Measurements from ENCODE around the gene ZBTB24.
"Not testable (repeated sequence)": the region's sequence is repeated elsewhere in the genome, so short reads cannot be mapped to it uniquely, and the experiment has no call there.

ZBTB24 gene

GRCh38 chr6:109472132-109472995 lies 10.7 kb downstream of the ZBTB24 start:
- peak in 4 of 58 donors; percentile 30 to 49 (median 38) for DNase-seq

- DNase-seq, result no peak
Observed at GRCh38 chr6:109471105-109471810, 11.8 kb downstream of the ZBTB24 start.

GRCh38 chr6:109469591-109470189 lies 13.3 kb downstream of the ZBTB24 start:
- DNase-seq, result no peak

DNA sequence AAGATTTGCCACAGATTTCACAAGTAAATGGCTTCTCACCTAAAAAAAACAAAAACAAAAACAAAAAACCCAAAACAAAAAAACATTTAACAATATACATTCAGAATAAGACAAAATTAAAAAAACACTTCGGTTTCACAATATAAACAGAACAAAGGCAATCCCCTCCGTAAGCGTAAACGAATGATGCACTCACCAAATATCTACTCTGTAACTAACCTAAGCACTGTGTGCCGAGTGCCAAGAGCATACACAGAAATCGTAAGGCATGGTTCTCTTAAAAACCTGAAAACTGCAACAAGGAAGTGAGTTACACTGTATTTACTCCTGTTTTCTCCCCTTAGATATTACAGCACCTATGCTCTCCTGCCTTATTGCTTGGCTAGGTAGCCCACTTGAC lies 15.3 kb downstream of the ZBTB24 start:
- DNase-seq, result no peak

GRCh38 chr6:109466212-109466923 lies 16.7 kb downstream of the ZBTB24 start:
- DNase-seq, result no peak

- peak in 44 of 58 donors; percentile 24 to 87 (median 48) for DNase-seq
Observed at GRCh38 chr6:109465772-109466171, 17.2 kb downstream of the ZBTB24 start.

- no peak for DNase-seq
Observed at GRCh38 chr6:109461733-109462526, 21.1 kb downstream of the ZBTB24 start.

DNA sequence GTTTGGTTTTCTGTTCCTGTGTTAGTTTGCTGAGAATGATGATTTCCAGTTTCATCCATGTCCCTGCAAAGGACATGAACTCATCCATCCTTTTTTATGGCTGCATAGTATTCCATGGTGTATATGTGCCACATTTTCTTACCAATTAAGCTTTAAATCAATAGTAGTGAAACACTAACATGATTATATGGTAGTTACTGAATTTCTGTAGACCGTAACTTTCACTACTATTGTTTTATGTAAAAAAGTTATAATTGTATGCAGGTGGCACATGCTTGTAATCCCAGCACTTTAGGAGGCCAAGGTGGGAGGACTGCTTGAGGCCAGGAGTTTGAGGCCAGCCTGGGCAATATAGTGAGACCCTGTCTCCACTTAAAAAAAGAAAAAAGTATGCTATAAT lies 21.8 kb downstream of the ZBTB24 start:
- not testable (repeated sequence) for DNase-seq

- DNase-seq, result no peak
Observed at GRCh38 chr6:109460161-109460829, 22.7 kb downstream of the ZBTB24 start.

DNA sequence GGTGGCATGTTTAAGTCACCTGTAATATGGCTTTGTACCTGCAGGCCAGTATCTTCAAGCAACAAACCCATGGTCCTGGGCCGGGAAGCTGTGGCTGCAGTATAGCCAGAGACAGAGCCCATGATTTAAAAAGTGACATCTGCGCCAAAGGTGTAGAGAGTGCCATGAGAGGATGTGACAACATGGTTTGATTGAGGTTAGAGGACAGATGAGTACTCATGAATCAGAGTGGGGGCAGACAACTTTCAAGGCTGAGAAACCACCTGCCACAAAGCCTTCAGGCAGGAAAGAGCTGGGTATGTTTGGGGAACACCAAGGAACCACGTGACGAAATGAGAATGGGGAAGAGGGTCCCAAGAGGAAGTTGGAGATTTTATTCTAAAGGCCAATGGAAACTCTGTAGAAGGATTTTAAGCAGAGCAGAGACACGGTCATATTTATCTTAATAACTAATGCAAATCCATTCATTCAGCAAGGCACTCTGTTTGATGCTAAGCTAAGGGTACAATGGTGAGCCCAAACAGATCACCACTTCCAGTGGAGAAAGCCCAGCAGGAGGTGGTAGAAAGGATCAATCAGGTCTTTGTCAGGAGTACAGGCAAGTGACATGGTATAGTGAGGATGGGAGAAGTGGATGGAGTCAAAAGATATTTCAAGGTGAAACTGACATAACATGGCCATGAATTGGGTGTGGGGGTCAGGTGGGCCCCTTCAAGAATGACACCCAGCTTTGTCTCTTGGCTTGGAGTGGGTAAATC lies 24.1 kb downstream of the ZBTB24 start:
- DNase-seq, result peak in 1 of 58 donors; percentile 16

DNA sequence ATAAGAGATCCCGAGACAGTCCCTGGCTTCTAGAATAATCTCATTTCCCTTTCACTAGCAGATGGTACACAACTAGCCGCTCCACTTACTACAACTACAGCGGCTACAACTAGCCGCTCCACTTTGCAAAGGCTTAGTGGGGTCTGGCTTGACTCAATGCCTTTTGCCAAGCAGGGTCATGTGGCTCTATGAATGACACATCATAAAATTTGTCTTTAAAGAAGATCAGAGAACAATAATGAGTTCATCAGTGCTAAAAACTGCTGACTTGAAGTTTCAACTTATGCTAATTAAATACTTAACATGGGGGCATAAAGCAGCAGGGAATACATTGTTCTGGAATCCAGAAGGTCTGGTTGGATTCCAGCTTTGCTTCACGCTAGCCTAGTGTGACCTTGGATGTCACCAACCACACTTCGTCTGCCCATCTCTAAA lies 25.4 kb downstream of the ZBTB24 start:
- no peak for DNase-seq

DNA sequence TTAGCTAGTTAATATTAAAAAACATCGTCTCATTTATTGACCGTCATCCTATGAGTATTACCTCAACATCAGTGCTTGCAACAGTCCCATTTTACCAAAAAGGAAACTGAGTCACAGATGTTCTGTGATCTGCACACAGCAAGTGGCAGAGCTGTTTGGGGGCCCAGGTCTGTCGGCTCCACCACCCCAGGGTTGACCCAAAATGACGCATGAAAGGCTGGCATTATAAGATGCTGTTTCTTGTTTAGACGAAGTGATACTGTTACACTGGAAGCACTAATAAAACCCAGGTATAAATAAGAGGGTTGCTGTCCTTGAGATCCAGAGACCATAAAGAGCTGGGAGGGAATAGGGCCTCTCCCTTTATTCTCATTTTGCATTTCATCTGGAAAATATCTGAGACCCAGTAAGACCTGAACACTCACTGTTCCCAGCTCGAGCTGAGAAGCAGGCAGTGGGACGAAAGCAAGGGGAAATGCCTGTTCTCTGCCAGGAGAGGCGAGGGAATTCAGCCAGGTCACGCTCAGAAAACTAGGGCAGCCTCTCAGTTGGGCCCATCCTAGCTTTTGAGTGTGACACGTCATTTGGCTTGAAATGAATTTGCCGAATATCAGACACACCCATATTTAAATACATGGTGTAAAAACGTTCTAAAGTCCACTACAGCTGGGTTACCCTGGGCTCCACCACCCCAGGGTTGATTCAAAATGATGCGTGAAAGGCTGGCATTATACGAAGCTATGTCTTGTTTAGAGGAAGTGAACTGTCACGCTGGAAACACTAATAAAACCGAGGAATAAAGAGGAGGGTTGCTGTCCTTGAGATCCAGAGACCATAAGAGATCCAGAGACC lies 26.1 kb downstream of the ZBTB24 start:
- DNase-seq, result peak in 22 of 58 donors; percentile 10 to 52 (median 36)

DNA sequence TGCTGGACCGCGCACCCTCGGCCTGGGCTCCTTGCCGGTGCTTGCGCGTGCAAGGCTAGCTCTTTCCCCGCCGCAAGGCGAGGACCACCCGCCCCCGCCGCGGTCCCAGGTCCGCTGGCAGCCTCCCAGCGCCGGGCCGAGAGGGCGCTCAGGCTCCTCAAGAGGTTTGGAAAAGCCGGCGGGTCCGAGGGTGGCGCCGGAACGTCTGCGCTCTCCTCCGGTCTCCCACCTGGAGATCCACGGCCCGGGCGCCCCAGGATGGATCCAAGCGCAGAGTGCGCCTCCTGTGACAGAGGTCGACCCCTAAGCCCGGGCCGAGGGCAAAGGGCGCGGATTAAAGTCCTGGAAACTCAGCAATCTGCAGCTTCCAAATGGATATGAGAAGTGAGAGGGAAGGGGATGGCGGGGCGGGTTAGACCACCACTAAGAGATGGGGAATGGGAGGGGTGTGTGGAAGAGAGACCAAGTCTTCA lies 26.9 kb downstream of the ZBTB24 start:
- peak in 1 of 58 donors; percentile 55 for DNase-seq

DNA sequence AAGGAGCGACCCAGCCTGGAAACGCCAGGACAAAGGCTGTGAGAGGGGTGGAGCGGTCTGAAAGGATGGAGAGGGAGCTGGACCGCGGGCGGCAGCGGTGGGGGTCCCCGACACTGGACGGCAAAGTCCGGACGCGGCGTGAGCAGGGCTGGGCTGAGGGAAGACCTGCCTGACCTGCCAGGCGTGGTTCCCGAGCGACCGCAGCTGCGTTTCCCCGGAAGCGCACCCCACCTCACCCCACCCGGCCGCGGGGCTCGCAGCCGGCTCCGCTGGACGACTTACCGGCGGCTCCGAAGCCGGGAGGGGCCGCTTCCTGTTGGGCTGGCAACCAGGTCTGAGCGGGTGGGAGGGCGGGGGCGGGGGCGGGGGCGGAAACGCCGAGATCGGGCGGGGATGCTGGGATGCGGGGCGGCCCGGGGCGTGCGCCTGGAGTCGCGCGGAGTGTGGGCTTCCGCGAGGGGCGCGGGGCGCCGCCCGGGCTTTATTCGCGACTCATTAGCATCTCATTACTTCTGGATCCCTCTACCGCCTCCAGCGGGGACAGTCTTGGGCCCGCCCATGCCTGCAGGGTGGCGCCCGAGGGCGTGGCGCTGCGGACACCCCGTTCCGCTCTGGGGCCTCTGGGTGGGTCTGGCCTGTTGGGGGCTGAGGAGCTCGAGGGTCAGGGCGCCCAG lies 27.4 kb downstream of the ZBTB24 start, which contains the start of gene MICAL1:
TSS of gene MICAL1 (minus strand) at position 336 of the 674 bp plus-strand sequence. CDS start 1,576 bp downstream, outside the sequence.
- peak in 39 of 58 donors; percentile 33 to 81 (median 57) for DNase-seq

GRCh38 chr6:109454496-109455436 lies 28.3 kb downstream of the ZBTB24 start:
- peak in 36 of 58 donors; percentile 23 to 69 (median 40) for DNase-seq
